Measurements from ENCODE around the gene TRIP13.

GRCh38 chr5:854217-854616 is 38.5 kb upstream of the TRIP13 start:
- no peak for TF ChIP-seq GABPA (IDR thresholded peaks at IDR 0.05; ENCODE audit: low read depth, low read length)
- no peak for TF ChIP-seq GABPA (CRISPR knock-in tag; IDR thresholded peaks at IDR 0.05; ENCODE audit: low read depth)
- TF ChIP-seq DR1 (CRISPR knock-in tag; IDR thresholded peaks at IDR 0.05), result no peak
- TF ChIP-seq TEAD2 (CRISPR knock-in tag; IDR thresholded peaks at IDR 0.05), result no peak
- TF ChIP-seq RBM22 (optimal IDR thresholded peaks at IDR 0.05; ENCODE audit: low read length), result no peak
- no peak for TF ChIP-seq ZNF746 (CRISPR knock-in tag; IDR thresholded peaks at IDR 0.05)
- no peak for TF ChIP-seq PITX1 (CRISPR knock-in tag; IDR thresholded peaks at IDR 0.05)
- no peak for TF ChIP-seq RFXANK (CRISPR knock-in tag; IDR thresholded peaks at IDR 0.05)
- TF ChIP-seq CTCF (CRISPR knock-in tag; IDR thresholded peaks at IDR 0.05), result no peak
- TF ChIP-seq ETV5 (CRISPR knock-in tag; IDR thresholded peaks at IDR 0.05; ENCODE audit: borderline replicate concordance), result no peak
- TF ChIP-seq ZSCAN25 (CRISPR knock-in tag; IDR thresholded peaks at IDR 0.05), result no peak
- no peak for TF ChIP-seq ZBTB33 (CRISPR knock-in tag; IDR thresholded peaks at IDR 0.05)
- no peak for TF ChIP-seq MXI1 (IDR thresholded peaks at IDR 0.05; ENCODE audit: borderline replicate concordance, low read depth, low read length)
- no peak for TF ChIP-seq SAFB2 (CRISPR knock-in tag; IDR thresholded peaks at IDR 0.05; ENCODE audit: borderline replicate concordance, low read depth)

Measured in HepG2 (cell line).